ENCODE data around the gene SSB.
"Not testable (repeated sequence)": the region's sequence is repeated elsewhere in the genome, so short reads cannot be mapped to it uniquely, and the experiment has no call there.

SSB gene

DNA sequence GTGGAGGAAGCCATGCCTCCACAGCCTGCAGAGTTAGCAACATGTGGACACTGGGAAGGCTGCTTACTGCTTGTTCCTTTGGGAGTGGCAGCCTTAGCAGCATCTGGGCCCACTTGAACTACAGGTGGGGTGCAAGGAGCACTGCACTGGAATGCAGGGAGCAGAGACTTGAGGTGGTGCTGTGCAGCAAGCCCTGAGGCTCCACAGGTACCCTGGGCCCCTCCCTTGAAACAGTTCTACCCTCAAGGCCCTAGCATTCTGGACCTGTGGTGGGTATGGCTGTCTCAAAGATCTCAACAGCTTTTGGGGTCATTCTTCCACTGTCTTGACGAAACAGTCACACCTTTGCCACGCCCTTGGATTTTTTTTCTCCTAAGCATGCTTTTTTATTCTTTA lies 42.1 kb downstream of the SSB start:
- in situ Hi-C loops (cut with HindIII; ENCODE audit: low pct_ligation_motif_present, low sequenced_read_pairs): no loop called here
- H3K36me3 ChIP-seq (replicated peaks): peaks cover 3% of the 10 kb centered on the region
- TF ChIP-seq CTCF (IDR thresholded peaks at IDR 0.05; ENCODE audit: low read depth, low read length, missing control alignments): no peak
- no peak overlapping the region for H3K27ac ChIP-seq
- no peak for DNase-seq
- no peak overlapping the region for H3K4me3 ChIP-seq (ENCODE audit: low read depth, low read length)
- no peaks in the 10 kb centered on the region for H3K27me3 ChIP-seq (replicated peaks)

DNA sequence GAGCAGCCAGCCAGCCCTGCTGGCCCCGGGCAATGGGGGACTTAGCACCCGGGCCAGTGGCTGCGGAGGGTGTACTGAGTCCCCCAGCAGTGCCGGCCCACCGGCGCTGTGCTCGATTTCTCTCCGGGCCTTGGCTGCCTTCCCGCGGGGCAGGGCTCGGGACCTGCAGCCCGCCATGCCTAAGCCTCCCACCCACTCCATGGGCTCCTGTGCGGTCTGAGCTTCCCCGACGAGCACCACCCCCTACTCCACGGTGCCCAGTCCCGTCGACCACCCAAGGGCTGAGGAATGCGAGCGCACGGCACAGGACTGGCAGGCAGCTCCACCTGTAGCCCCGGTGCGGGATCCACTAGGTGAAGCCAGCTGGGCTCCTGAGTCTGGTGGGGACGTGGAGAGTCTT lies 43.0 kb downstream of the SSB start:
- DNase-seq; H3K27me3 ChIP-seq (replicated peaks); in situ Hi-C loops (cut with HindIII; ENCODE audit: low pct_ligation_motif_present, low sequenced_read_pairs); H3K27ac ChIP-seq; H3K36me3 ChIP-seq (replicated peaks); H3K4me3 ChIP-seq (ENCODE audit: low read depth, low read length): not testable (repeated sequence)

DNA sequence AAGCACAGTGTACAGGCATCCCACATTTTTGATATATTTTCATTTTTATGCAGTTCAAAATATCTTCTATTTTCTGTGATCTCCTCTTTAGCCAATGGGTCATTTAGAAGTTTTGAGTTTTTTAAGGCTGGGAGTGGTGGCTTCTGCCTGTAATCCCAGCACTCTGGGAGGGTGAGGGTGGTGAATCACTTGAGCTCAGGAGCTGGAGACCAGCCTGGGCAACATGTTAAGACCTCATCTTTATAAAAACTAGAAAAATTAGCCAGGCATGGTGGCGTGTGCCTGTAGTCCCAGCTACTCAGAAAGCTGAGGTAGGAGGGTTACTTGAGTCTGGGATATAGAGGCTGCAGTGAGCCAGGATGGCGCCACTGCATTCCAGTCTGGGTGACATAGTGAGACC lies 46.3 kb downstream of the SSB start:
- peaks cover 3% of the 10 kb centered on the region for H3K36me3 ChIP-seq (replicated peaks)
- DNase-seq: no peak
- no peaks in the 10 kb centered on the region for H3K27me3 ChIP-seq (replicated peaks)
- in situ Hi-C loops (cut with HindIII; ENCODE audit: low pct_ligation_motif_present, low sequenced_read_pairs): no loop called here
- no peak overlapping the region for H3K27ac ChIP-seq
- TF ChIP-seq CTCF (IDR thresholded peaks at IDR 0.05; ENCODE audit: low read depth, low read length, missing control alignments): no peak
- H3K4me3 ChIP-seq (ENCODE audit: low read depth, low read length): no peak overlapping the region

- H3K36me3 ChIP-seq (replicated peaks); H3K27me3 ChIP-seq (replicated peaks); in situ Hi-C loops (cut with HindIII; ENCODE audit: low pct_ligation_motif_present, low sequenced_read_pairs); DNase-seq; H3K27ac ChIP-seq; H3K4me3 ChIP-seq (ENCODE audit: low read depth, low read length): not testable (repeated sequence)
Observed at GRCh38 chr2:169848959-169849693, 50.5 kb downstream of the SSB start.

DNA sequence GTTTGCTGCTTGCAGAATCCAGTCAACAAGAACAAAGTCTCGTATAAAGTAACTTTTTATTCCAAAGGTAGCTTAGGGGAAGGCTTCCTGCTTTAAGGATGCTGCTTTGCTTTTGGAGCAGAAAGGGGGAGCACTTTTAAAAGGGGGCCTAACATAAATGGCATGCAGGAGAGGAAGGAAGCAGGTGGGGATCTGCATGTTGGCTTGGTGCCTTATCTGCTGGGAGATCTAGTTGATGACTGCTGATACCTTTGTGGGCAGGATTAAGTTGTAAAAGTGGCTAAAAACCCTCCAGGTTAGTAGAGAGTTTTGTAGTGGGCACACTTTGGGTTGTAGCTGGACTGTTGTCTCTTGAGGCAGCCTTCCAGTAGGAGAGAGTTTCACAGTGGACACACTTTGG lies 51.0 kb downstream of the SSB start:
- in situ Hi-C loops (cut with HindIII; ENCODE audit: low pct_ligation_motif_present, low sequenced_read_pairs): no loop called here
- H3K4me3 ChIP-seq (ENCODE audit: low read depth, low read length): no peak overlapping the region
- no peak overlapping the region for H3K27ac ChIP-seq
- no peak for TF ChIP-seq CTCF (IDR thresholded peaks at IDR 0.05; ENCODE audit: low read depth, low read length, missing control alignments)
- no peaks in the 10 kb centered on the region for H3K36me3 ChIP-seq (replicated peaks)
- DNase-seq: no peak
- H3K27me3 ChIP-seq (replicated peaks): no peaks in the 10 kb centered on the region

- no peak overlapping the region for H3K27ac ChIP-seq
- TF ChIP-seq CTCF (IDR thresholded peaks at IDR 0.05; ENCODE audit: low read depth, low read length, missing control alignments): no peak
- H3K36me3 ChIP-seq (replicated peaks): no peaks in the 10 kb centered on the region
- no peak overlapping the region for H3K4me3 ChIP-seq (ENCODE audit: low read depth, low read length)
- no peaks in the 10 kb centered on the region for H3K27me3 ChIP-seq (replicated peaks)
- no peak for DNase-seq
- in situ Hi-C loops (cut with HindIII; ENCODE audit: low pct_ligation_motif_present, low sequenced_read_pairs): no loop called here
Observed at GRCh38 chr2:169853041-169853668, 54.5 kb downstream of the SSB start.

GRCh38 chr2:169855281-169856258 lies 56.9 kb downstream of the SSB start:
- H3K27me3 ChIP-seq (replicated peaks); H3K4me3 ChIP-seq (ENCODE audit: low read depth, low read length); in situ Hi-C loops (cut with HindIII; ENCODE audit: low pct_ligation_motif_present, low sequenced_read_pairs); H3K27ac ChIP-seq; H3K36me3 ChIP-seq (replicated peaks); DNase-seq: not testable (repeated sequence)

Measured in brain microvascular endothelial cell (primary cell).